ENCODE data around the gene CFAP410.
"Not testable (repeated sequence)": the region's sequence is repeated elsewhere in the genome, so short reads cannot be mapped to it uniquely, and the experiment has no call there.

Gene CFAP410

DNA sequence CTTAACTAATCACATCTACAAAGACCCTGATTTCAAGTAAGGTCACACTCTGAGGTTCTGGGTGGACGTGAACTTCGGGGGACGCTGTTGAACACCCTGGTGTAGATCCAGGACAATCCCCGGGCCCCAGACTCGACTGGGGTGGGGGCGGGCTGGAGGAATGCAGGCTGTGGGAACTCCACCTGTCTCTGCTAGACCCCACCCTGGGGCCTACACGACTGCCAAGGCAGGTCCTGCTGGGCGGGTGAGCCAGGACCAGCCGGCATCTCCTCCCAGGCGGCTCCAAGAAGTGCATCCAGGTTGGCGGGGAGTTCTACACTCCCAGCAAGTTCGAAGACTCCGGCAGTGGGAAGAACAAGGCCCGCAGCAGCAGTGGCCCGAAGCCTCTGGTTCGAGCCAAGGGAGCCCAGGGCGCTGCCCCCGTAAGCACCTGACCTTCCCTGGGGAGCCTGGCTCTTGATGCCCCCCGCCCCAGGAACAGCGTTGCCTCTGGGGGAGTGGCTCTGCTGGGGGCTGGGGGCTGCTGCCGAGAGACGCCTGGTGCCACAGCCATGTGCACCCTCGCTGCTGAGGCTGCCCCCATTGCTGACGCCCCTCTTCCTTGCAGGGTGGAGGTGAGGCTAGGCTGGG lies 49.7 kb downstream of the CFAP410 start:
- TF ChIP-seq, protein P1, sequence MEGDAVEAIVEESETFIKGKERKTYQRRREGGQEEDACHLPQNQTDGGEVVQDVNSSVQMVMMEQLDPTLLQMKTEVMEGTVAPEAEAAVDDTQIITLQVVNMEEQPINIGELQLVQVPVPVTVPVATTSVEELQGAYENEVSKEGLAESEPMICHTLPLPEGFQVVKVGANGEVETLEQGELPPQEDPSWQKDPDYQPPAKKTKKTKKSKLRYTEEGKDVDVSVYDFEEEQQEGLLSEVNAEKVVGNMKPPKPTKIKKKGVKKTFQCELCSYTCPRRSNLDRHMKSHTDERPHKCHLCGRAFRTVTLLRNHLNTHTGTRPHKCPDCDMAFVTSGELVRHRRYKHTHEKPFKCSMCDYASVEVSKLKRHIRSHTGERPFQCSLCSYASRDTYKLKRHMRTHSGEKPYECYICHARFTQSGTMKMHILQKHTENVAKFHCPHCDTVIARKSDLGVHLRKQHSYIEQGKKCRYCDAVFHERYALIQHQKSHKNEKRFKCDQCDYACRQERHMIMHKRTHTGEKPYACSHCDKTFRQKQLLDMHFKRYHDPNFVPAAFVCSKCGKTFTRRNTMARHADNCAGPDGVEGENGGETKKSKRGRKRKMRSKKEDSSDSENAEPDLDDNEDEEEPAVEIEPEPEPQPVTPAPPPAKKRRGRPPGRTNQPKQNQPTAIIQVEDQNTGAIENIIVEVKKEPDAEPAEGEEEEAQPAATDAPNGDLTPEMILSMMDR (IDR thresholded peaks at IDR 0.05; ENCODE audit: extremely low read depth, missing control alignments): no peak
- DNase-seq (ENCODE audit: low spot score): no peak

DNA sequence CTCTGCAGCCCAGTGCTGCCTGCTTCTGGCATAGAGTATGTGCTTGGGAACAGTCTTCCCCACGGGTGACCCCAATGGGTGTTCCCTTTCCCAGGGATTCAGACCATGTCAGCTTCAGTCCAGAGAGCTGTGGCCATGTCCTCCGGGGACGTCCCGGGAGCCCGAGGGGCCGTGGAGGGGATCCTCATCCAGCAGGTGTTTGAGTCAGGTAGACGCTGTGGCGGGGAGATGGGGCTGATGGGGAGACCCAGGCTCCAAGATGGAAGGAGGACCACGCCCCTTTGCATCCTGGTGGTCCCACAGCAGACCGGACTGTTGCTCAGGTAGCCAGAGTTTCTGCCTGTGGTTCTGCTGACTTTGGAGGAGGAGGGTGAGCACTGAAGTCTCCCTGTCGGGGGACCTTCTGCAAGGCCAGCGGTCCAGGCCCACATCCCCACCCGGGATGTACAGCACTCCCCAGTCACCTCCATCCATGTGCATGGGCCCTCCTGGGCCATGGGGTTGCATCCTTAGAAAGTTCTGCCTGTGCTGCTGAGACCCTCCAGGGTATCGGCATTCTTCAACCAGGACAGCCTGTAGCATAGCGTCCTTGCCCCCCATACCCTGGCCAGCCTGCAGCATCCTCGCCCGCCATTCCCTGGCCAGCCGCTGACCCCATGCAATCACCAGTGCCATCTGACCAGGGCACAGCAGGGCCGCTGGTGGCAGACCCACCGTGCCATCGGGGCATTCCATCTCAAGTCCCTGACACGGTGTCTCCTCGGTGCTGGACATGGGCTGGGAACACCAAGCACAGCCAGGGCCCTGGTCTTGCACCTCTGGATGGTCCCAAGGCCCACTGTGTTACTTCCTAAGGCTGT lies 50.7 kb downstream of the CFAP410 start:
- TF ChIP-seq, protein P1 (IDR thresholded peaks at IDR 0.05; ENCODE audit: extremely low read depth, missing control alignments): no peak
- no peak for DNase-seq (ENCODE audit: low spot score)

DNA sequence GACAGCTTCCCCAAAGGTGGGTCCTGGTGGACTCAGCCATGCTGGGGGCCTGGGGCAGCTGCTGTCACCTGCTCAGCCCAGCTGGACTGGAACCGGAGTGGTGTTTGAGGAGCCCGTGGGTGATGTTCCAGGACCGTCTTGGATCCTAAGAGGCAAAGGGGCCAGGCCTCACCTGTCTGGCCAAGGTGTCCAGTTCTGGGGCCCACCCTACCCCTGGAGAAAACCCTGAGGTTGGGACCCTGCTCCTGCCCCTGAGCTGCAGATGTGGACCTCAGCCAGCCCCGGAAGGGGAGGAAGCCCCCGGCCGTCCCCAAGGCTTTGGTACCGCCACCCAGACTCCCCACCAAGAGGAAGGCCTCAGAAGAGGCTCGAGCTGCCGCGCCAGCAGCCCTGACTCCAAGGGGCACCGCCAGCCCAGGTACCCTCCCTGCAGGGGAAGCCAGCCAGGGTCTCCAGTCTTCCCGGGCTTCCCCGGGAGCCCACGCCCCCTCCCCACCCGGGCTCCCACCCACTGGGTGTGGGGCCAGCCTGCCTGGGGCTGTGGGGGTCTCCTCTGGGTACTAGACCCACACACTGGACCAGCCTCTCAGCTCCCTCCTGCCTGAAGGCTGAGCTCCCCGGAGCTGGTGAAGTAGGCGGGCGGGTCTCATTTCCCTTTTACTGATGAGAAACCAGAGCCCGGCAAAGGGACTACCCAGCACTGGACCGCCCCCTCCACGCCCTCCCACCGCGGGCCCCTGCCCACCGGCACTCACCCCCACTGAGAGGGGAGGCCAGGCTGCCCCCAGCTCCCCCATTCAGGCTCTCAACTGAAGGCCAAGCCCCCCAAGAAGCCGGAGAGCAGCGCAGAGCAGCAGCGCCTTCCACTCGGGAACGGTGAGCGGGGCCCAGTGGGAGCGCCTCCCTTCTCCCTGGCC lies 52.2 kb downstream of the CFAP410 start:
- TF ChIP-seq, protein P1 (IDR thresholded peaks at IDR 0.05; ENCODE audit: extremely low read depth, missing control alignments): no peak
- DNase-seq (ENCODE audit: low spot score): no peak

DNA sequence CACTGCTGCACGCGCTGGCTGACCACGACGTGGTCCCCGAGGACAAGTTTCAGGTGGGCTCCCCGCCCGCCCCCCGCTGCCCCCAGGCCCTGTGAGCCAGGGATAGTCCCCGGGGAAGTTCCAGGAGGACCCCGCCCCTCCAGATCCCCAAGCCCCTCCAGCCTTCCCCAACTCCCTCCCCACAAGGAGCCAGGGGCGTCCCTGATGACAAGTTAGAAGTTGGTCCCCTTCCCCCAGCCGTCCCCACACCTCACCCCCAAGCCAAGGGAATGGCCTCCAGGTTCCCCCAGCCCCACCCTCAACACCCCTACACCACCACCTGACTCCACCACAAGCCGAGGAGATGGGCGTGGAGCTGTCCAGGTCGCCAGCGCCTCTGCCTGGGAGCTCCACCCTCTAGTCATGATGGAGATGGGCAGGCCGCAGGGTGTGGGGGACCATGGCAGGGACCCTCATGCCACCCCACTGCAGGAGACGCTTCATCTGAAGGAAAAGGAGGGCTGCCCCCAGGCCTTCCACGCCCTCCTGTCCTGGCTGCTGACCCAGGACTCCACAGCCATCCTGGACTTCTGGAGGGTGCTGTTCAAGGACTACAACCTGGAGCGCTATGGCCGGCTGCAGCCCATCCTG lies 53.0 kb downstream of the CFAP410 start:
- DNase-seq (ENCODE audit: low spot score): no peak
- TF ChIP-seq, protein P1 (IDR thresholded peaks at IDR 0.05; ENCODE audit: extremely low read depth, missing control alignments): no peak

DNA sequence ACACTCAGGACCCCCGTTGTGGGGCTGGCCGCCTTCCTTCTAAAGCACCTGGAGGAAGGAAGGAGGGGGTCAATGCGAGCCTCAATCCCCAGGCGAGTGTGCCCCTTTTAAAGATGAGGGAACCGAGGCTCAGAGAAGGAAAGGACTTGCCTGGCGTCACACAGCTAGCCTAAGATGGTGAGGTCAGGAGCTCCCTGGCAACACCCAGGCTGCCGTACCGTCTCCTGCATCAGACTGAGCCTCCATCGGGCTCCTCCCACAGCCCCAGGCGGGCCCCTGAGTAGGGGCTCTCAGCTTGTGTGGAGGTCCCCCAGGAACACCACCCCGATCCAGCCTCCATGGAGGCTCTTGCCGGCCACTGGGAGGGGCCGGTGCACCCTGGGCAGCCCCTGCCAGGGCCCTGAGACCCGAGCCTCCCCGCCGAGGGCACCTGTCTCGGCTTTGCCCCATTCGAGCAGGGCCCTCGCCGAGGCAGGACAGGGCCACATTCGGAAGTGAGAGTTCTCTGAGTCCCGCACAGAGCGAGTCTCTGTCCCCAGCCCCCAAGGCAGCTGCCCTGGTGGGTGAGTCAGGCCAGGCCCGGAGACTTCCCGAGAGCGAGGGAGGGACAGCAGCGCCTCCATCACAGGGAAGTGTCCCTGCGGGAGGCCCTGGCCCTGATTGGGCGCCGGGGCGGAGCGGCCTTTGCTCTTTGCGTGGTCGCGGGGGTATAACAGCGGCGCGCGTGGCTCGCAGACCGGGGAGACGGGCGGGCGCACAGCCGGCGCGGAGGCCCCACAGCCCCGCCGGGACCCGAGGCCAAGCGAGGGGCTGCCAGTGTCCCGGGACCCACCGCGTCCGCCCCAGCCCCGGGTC lies 53.8 kb downstream of the CFAP410 start, which contains the start of gene AIRE:
Gene AIRE (plus strand): TSS at position 739 of the 855 bp plus-strand sequence. CDS start 131 bp downstream, outside the sequence.
- TF ChIP-seq, protein P1 (IDR thresholded peaks at IDR 0.05; ENCODE audit: extremely low read depth, missing control alignments): no peak
- DNase-seq (ENCODE audit: low spot score): no peak

DNA sequence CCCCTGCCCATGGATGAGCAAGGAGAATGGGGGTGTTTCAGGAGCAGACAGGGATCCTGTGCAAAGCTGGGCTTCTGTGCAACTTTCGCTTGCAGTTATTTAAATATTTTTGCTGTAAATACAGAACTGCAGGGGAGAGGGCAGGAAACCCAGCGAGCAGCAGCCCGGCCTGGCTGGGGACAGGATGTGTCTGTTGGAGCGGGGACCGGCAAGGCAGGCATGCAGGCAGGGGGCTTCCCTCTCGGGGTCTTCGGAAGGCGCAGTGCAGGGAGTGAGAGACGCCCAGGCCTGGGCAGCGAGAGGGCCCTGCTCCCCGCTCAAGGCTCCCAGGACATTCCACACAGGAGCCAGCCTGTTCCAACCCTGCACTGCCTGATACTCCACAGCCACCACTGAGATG lies 55.2 kb downstream of the CFAP410 start:
- TF ChIP-seq, protein P1 (IDR thresholded peaks at IDR 0.05; ENCODE audit: extremely low read depth, missing control alignments): no peak

DNA sequence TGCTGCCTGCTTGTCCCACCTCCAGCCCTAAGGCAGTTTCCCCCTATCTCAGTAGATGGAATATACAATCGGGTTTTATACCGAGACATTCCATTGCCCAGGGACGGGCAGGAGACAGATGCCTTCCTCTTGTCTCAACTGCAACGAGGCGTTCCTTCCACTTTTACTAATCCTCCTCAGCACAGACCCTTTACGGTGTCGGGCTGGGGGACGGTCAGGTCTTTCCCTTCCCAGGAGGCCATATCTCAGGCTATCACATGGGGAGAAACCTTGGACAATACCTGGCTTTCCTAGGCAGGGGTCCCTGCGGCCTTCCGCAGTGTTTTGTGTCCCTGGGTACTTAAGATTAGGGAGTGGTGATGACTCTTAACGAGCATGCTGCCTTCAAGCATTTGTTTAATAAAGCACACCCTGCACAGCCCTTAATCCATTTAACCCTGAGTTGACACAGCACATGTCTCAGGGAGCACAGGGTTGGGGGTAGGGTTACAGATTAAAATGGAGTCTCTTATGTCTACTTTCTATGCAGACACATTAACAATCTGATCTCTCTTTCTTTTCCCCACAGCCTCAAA lies 55.9 kb downstream of the CFAP410 start:
- not testable (repeated sequence) for DNase-seq (ENCODE audit: low spot score)

More for the DNA sequence above, 55.2 kb downstream of the CFAP410 start:
- DNase-seq (ENCODE audit: low spot score): no peak
